Glutamatergic neuron (in vitro differentiated cells): Measurements from ENCODE around the gene CPEB2. TPM values are rescaled to one million over a fixed set of nuclear protein-coding genes. Genes with fewer than 3 reads are reported as not detected.

Experiments used
- DNase-seq: peaks from one replicate; pipeline ENCODE4 v3.0.0; 2022
- H3K27ac Mint-ChIP-seq: one replicate; pipeline ENCODE4 v1.8.0; 2020; ENCODE audit warnings: mild to moderate bottlenecking, mixed read lengths, inconsistent platforms; ENCODE audit not compliant: unreplicated experiment
- H3K27me3 Mint-ChIP-seq: one replicate; pipeline ENCODE4 v1.8.0; 2020; ENCODE audit warnings: mild to moderate bottlenecking, moderate library complexity, mixed read lengths, inconsistent platforms; ENCODE audit not compliant: unreplicated experiment
- H3K36me3 Mint-ChIP-seq: one replicate; pipeline ENCODE4 v1.8.0; 2020; ENCODE audit warnings: mild to moderate bottlenecking, mixed read lengths, inconsistent platforms; ENCODE audit not compliant: unreplicated experiment
- H3K4me1 Mint-ChIP-seq: one replicate; pipeline ENCODE4 v1.8.0; 2020; ENCODE audit warnings: mild to moderate bottlenecking, low read depth, mixed read lengths, inconsistent platforms; ENCODE audit not compliant: unreplicated experiment
- H3K4me3 Mint-ChIP-seq: one replicate; pipeline ENCODE4 v1.8.0; 2020; ENCODE audit warnings: mild to moderate bottlenecking, mixed read lengths, inconsistent platforms; ENCODE audit not compliant: unreplicated experiment
- H3K9me3 Mint-ChIP-seq: one replicate; pipeline ENCODE4 v1.8.0; 2020; ENCODE audit warnings: mild to moderate bottlenecking, moderate library complexity, mixed read lengths, inconsistent platforms; ENCODE audit not compliant: unreplicated experiment
- total RNA-seq: library from RNA; stranded (reverse); fragmentation: NEBNext Ultra II Directional; extraction: Animal tissue kit (Norgen Biotek cat#: 25700); gene quantifications from one replicate; pipeline ENCODE4 v1.2.1, GENCODE V29; 2021; ENCODE audit not compliant: unreplicated experiment
- TF ChIP-seq, protein P1 (sequence below): fragments of 200-600 bp; sonication (generic); IDR thresholded peaks from one replicate; pipeline ENCODE4 v1.5.0; 2021; ENCODE audit not compliant: partially characterized antibody, unreplicated experiment

CPEB2 gene
- total RNA-seq, 1 donor from 2014 or later, result 52.6 TPM

DNA sequence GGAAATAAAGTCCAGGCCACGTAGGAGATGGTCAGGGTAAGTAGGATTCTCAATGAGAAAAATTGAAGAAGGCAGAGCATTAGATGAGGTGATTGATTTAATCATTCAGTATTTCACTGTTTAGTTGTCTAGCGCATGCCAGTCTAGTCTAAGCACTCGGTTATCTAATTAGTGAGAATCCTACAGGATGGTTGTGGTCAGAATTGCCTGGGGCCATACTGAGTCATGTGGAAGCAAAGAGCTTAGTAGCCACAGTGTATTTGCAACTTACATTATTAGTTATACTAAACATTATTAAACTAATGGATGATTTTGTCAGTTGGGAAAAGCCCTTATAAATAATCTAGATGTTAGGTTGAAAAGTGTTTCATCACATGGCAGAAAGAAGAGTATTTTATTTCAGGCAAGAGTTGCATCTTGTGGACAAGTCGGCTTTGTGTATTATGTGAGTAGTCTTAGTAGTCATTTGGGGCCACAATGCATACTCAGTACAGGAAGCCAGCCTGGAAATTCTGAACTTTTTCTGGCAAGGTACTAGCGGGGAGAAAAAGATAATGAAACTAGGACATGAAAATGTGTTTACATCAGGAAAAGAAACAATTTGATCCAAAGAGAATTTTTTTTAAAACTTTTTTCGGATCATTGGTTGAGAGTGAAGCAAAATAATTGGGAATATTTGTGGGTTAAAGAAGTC lies 31.9 kb downstream of the CPEB2 start:
- no peaks in the 10 kb centered on the region for H3K4me1 Mint-ChIP-seq
- H3K9me3 Mint-ChIP-seq, result no peaks in the 10 kb centered on the region
- H3K36me3 Mint-ChIP-seq, result no peaks in the 10 kb centered on the region
- H3K4me3 Mint-ChIP-seq, result no peak overlapping the region
- DNase-seq, result no peak
- TF ChIP-seq, protein P1, sequence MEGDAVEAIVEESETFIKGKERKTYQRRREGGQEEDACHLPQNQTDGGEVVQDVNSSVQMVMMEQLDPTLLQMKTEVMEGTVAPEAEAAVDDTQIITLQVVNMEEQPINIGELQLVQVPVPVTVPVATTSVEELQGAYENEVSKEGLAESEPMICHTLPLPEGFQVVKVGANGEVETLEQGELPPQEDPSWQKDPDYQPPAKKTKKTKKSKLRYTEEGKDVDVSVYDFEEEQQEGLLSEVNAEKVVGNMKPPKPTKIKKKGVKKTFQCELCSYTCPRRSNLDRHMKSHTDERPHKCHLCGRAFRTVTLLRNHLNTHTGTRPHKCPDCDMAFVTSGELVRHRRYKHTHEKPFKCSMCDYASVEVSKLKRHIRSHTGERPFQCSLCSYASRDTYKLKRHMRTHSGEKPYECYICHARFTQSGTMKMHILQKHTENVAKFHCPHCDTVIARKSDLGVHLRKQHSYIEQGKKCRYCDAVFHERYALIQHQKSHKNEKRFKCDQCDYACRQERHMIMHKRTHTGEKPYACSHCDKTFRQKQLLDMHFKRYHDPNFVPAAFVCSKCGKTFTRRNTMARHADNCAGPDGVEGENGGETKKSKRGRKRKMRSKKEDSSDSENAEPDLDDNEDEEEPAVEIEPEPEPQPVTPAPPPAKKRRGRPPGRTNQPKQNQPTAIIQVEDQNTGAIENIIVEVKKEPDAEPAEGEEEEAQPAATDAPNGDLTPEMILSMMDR, result no peak
- H3K27me3 Mint-ChIP-seq, result no peaks in the 10 kb centered on the region
- no peak overlapping the region for H3K27ac Mint-ChIP-seq

DNA sequence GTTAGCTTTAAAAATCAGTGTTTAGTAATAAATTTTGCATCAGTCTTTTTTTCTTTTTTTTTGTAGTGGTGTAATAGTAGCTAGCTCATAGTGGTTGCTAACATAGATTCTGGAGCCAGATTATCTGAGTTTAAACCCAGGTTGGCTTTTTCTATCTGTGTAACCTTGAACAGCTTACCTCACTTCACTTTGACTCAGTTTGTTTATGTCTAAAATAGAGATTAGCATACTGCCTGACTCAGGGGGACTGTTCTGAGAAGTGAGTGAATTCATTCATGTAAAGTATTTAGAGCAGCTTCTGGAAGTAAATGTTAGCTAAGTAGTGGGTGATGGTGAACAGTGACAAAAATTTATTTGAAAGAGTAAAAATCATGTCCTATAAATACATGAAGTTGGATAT lies 32.9 kb downstream of the CPEB2 start:
- Mint-ChIP-seq H3K4me3 (no peak overlapping the region), H3K27me3 (no peaks in the 10 kb centered on the region), H3K4me1 (no peaks in the 10 kb centered on the region), H3K36me3 (no peaks in the 10 kb centered on the region), H3K9me3 (no peaks in the 10 kb centered on the region), H3K27ac (no peak overlapping the region)
- no peak for DNase-seq
- TF ChIP-seq, protein P1, result no peak

DNA sequence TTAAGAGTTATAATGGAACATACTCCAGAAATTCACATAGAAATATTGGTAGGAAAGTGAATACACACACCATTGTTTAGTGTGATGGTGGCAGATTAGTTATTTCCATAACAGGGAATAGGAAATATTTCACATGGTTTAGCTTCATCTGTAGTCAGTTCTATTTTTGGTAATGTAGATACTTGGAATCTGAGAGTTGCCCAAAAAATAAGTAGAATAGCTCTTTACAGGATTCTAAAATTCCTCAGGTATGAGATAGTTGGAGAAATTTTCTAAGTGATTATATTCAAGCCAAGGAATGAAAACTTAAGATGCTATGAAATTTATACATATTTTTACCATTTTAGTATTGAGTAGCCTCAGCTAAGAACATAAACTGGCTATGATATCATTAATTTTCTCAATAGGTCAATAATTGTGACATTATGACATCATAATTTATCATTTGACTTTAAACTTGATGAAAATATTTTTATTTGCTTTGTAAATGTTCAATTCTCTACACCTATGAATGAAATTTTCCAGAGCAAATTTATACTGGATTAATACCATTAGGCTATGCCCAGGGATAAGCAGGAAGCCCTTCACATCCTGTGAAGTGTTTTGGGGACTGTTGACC lies 35.8 kb downstream of the CPEB2 start:
- H3K36me3 Mint-ChIP-seq, result no peaks in the 10 kb centered on the region
- H3K4me1 Mint-ChIP-seq, result no peaks in the 10 kb centered on the region
- TF ChIP-seq, protein P1, result no peak
- DNase-seq, result no peak
- H3K4me3 Mint-ChIP-seq, result no peak overlapping the region
- no peak overlapping the region for H3K27ac Mint-ChIP-seq
- no peaks in the 10 kb centered on the region for H3K9me3 Mint-ChIP-seq
- no peaks in the 10 kb centered on the region for H3K27me3 Mint-ChIP-seq

DNA sequence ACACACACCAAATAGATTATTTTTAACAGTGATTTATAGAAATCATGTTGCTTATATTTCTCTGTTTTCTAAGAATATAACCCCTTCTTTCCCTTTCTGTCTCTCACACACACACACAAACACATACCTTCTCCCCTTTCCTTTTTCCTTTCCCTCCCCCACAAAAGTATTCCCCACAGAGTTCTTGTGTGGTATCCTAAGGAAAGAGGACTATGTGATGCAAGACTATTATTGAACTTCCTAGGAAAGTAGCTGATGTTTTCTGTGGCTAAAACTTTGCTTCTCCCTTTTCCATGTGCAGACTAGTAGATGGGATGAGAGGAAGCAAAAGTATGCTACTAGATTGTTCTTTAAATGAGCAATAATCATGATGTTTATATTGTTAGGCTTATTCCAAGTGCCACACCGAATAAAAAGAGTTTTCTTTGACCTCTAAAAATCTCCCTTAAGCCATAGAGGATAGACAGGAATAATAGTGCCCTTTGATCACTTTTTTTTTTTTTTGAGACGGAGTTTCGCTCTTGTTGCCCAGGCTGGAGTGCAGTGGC lies 38.7 kb downstream of the CPEB2 start:
- no peak overlapping the region for H3K27ac Mint-ChIP-seq
- H3K27me3 Mint-ChIP-seq, result no peaks in the 10 kb centered on the region
- no peak for DNase-seq
- peak overlapping the region; percentile 8 for H3K4me3 Mint-ChIP-seq
- no peaks in the 10 kb centered on the region for H3K4me1 Mint-ChIP-seq
- H3K36me3 Mint-ChIP-seq, result no peaks in the 10 kb centered on the region
- no peaks in the 10 kb centered on the region for H3K9me3 Mint-ChIP-seq
- TF ChIP-seq, protein P1, result no peak

DNA sequence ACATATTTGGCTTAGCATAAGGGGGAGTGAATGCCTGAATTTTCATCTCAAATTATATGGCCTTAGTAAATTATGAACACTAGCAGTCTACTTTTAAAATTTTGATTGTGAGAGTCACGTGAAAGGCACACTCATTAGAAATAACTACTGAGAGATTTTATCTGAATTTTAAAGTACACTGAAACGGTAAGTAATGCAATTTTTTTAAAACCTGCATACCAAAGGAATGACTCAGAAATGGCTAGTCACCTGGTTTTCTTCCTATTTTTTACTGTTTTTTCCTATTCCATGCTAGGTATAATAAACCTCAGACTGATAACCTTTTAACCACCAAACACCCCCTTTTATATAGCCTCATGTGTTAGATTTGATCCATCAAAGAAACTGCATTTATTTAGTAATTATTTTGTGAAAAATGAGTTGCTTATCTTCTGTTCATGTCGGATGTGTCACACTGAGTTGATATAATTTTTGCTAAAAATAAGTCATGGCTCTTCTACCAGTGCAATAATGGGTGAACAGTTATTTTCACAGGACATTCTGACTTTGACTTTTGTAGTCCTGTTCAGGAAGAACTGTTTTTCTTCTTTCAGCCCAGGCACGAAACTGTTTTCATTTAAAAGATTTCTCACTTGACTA lies 40.4 kb downstream of the CPEB2 start:
- no peaks in the 10 kb centered on the region for H3K36me3 Mint-ChIP-seq
- no peaks in the 10 kb centered on the region for H3K27me3 Mint-ChIP-seq
- no peaks in the 10 kb centered on the region for H3K9me3 Mint-ChIP-seq
- TF ChIP-seq, protein P1, result no peak
- no peak for DNase-seq
- no peak overlapping the region for H3K4me3 Mint-ChIP-seq
- H3K27ac Mint-ChIP-seq, result no peak overlapping the region
- H3K4me1 Mint-ChIP-seq, result no peaks in the 10 kb centered on the region
